ENCODE measurements around the gene TNKS1BP1. TPM values are rescaled to one million over a fixed set of nuclear protein-coding genes. Genes with fewer than 3 reads are reported as not detected.
"Not testable (repeated sequence)": the region's sequence is repeated elsewhere in the genome, so short reads cannot be mapped to it uniquely, and the experiment has no call there.

Gene TNKS1BP1
- total and polyA plus RNA-seq, 8 donors = 59.4 to 238 (median 119) TPM

- intact Hi-C loops (cut with DNase I; ENCODE audit: low total_unique reads) = no loop called here
- no peak overlapping the region for H3K27ac ChIP-seq
- no peaks in the 10 kb centered on the region for H3K27me3 ChIP-seq
- WGBS, 5 donors = 61 to 74% (median 65%) methylated on average over 7 of the region's 7 CpGs
- peaks cover 0 to 2% (median 0%) of the 10 kb centered on the region in 4 donors for H3K4me1 ChIP-seq
- DNase-seq = no peak
- TF ChIP-seq POLR2A (IDR thresholded peaks at IDR 0.05) (no peak), EP300 (IDR thresholded peaks at IDR 0.05) (no peak), CTCF (IDR thresholded peaks at IDR 0.05) (no peak), POLR2AphosphoS5 (IDR thresholded peaks at IDR 0.05) (no peak)
- H3K36me3 ChIP-seq = no peaks in the 10 kb centered on the region
- no peak overlapping the region for H3K4me3 ChIP-seq
- no peaks in the 10 kb centered on the region for H3K9me3 ChIP-seq
These were observed 38.7 kb upstream of the TNKS1BP1 start for GRCh38 chr11:57363131-57364080.

- H3K4me3 ChIP-seq = no peak overlapping the region
- no peak for DNase-seq
- H3K36me3 ChIP-seq = no peaks in the 10 kb centered on the region
- H3K9me3 ChIP-seq = no peaks in the 10 kb centered on the region
- no peak for TF ChIP-seq POLR2A (IDR thresholded peaks at IDR 0.05)
- TF ChIP-seq CTCF (IDR thresholded peaks at IDR 0.05) = no peak
- no peak for TF ChIP-seq POLR2AphosphoS5 (IDR thresholded peaks at IDR 0.05)
- no peak for TF ChIP-seq EP300 (IDR thresholded peaks at IDR 0.05)
- 76 to 89% (median 83%) methylated on average over 3 of the region's 3 CpGs for whole genome bisulfite sequencing, 5 donors
- intact Hi-C loops (cut with DNase I; ENCODE audit: low total_unique reads) = no loop called here
- H3K4me1 ChIP-seq = peaks cover 0 to 14% (median 5%) of the 10 kb centered on the region in 4 donors
- H3K27me3 ChIP-seq = no peaks in the 10 kb centered on the region
- no peak overlapping the region for H3K27ac ChIP-seq
These were observed 37.2 kb upstream of the TNKS1BP1 start for GRCh38 chr11:57361926-57362325.

GRCh38 chr11:57361420-57361819, 36.7 kb upstream of the TNKS1BP1 start:
- intact Hi-C loops (cut with DNase I; ENCODE audit: low total_unique reads); DNase-seq; H3K36me3 ChIP-seq; H3K27me3 ChIP-seq; H3K4me3 ChIP-seq; H3K27ac ChIP-seq; H3K9me3 ChIP-seq: not testable (repeated sequence)
- peaks cover 0 to 14% (median 5%) of the 10 kb centered on the region in 4 donors for H3K4me1 ChIP-seq

GRCh38 chr11:57360991-57361390, 36.2 kb upstream of the TNKS1BP1 start:
- no peak overlapping the region for H3K4me3 ChIP-seq

More at GRCh38 chr11:57360991-57361390, 36.2 kb upstream of the TNKS1BP1 start:
- WGBS, 5 donors = 89 to 98% (median 92%) methylated on average over 8 of the region's 8 CpGs
- Histone ChIP-seq H3K36me3 (no peaks in the 10 kb centered on the region), H3K27me3 (no peaks in the 10 kb centered on the region), H3K4me1 (peaks cover 0 to 14% (median 5%) of the 10 kb centered on the region in 4 donors), H3K9me3 (no peaks in the 10 kb centered on the region), H3K27ac (no peak overlapping the region)
- no peak for DNase-seq
- intact Hi-C loops (cut with DNase I; ENCODE audit: low total_unique reads) = no loop called here
- TF ChIP-seq POLR2AphosphoS5 (IDR thresholded peaks at IDR 0.05) (no peak), CTCF (IDR thresholded peaks at IDR 0.05) (no peak), EP300 (IDR thresholded peaks at IDR 0.05) (no peak), POLR2A (IDR thresholded peaks at IDR 0.05) (no peak)
